IPS-15b (cell line): Measurements from ENCODE around the gene CPLANE2.
"Not testable (repeated sequence)": the region's sequence is repeated elsewhere in the genome, so short reads cannot be mapped to it uniquely, and the experiment has no call there.

ENCODE experiments used
- H3K27me3 ChIP-seq: one replicate; pipeline ENCODE4 v1.6.1; 2013; ENCODE audit warnings: low read length; ENCODE audit not compliant: control insufficient read depth, insufficient read depth
- H3K36me3 ChIP-seq: one replicate; pipeline ENCODE4 v1.6.1; 2013; ENCODE audit warnings: low read length; ENCODE audit not compliant: control insufficient read depth, insufficient read depth
- H3K4me1 ChIP-seq: one replicate; pipeline ENCODE4 v1.6.1; 2013; ENCODE audit warnings: mild to moderate bottlenecking, low read length; ENCODE audit not compliant: control insufficient read depth, insufficient read depth
- H3K4me3 ChIP-seq: one replicate; pipeline ENCODE4 v1.5.1; 2013; ENCODE audit warnings: low read depth, low read length
- H3K9ac ChIP-seq: one replicate; pipeline ENCODE4 v1.6.1; 2013; ENCODE audit warnings: low read depth, mild to moderate bottlenecking, low read length
- H3K9me3 ChIP-seq: one replicate; pipeline ENCODE4 v1.6.1; 2013; ENCODE audit warnings: mild to moderate bottlenecking, low read length; ENCODE audit not compliant: control insufficient read depth, insufficient read depth

Gene CPLANE2

GRCh38 chr1:16235944-16236510 is 956 bp downstream of the CPLANE2 start:
- Histone ChIP-seq H3K4me1 (peaks cover 6% of the 10 kb centered on the region), H3K27me3 (peaks cover 4% of the 10 kb centered on the region), H3K36me3 (no peaks in the 10 kb centered on the region), H3K9ac (no peak overlapping the region), H3K9me3 (no peaks in the 10 kb centered on the region), H3K4me3 (peak overlapping the region; percentile 89)

DNA sequence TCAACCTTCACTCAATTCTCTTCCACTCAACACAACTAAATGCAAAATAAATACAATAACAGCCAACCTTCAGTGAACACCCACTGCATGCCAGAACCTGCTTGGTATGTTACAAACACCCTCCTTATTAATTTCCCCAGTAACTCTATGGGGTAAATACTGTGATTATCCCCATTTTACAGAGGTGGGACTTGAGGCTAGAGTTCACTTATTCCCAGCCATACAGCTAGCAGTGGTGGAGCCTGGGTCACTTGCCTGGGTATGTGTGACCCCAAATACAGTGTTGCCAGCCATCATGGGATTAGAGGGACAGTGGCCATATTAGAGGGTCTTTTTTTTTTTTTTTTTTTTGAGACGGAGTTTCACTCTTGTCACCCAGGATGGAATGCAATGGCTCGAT is 1.6 kb downstream of the CPLANE2 start:
- Histone ChIP-seq H3K27me3 (peaks cover 4% of the 10 kb centered on the region), H3K9ac (no peak overlapping the region), H3K4me3 (no peak overlapping the region), H3K4me1 (peaks cover 6% of the 10 kb centered on the region), H3K36me3 (no peaks in the 10 kb centered on the region), H3K9me3 (no peaks in the 10 kb centered on the region)

GRCh38 chr1:16233431-16233830 is 3.6 kb downstream of the CPLANE2 start:
- H3K27me3 ChIP-seq, result peaks cover 14% of the 10 kb centered on the region
- no peaks in the 10 kb centered on the region for H3K9me3 ChIP-seq
- no peak overlapping the region for H3K9ac ChIP-seq
- no peak overlapping the region for H3K4me3 ChIP-seq
- H3K36me3 ChIP-seq, result no peaks in the 10 kb centered on the region
- H3K4me1 ChIP-seq, result peaks cover 8% of the 10 kb centered on the region

- H3K4me1 ChIP-seq, result peaks cover 4% of the 10 kb centered on the region
- H3K4me3 ChIP-seq, result no peak overlapping the region
- H3K9ac ChIP-seq, result no peak overlapping the region
- no peaks in the 10 kb centered on the region for H3K36me3 ChIP-seq
- no peaks in the 10 kb centered on the region for H3K9me3 ChIP-seq
- peaks cover 25% of the 10 kb centered on the region for H3K27me3 ChIP-seq
These were observed 4.7 kb downstream of the CPLANE2 start for GRCh38 chr1:16232316-16232710.

GRCh38 chr1:16231331-16232315 is 5.4 kb downstream of the CPLANE2 start:
- Histone ChIP-seq H3K27me3 (peaks cover 30% of the 10 kb centered on the region), H3K4me1 (peaks cover 3% of the 10 kb centered on the region), H3K9ac (no peak overlapping the region), H3K9me3 (no peaks in the 10 kb centered on the region), H3K36me3 (no peaks in the 10 kb centered on the region), H3K4me3 (no peak overlapping the region)

GRCh38 chr1:16230744-16231143 is 6.2 kb downstream of the CPLANE2 start:
- Histone ChIP-seq H3K9ac (no peak overlapping the region), H3K4me1 (peaks cover 7% of the 10 kb centered on the region), H3K36me3 (no peaks in the 10 kb centered on the region)

GRCh38 chr1:16229976-16230740 is 6.8 kb downstream of the CPLANE2 start:
- H3K36me3 ChIP-seq, result no peaks in the 10 kb centered on the region
- H3K4me1 ChIP-seq, result peaks cover 7% of the 10 kb centered on the region
- H3K9ac ChIP-seq, result no peak overlapping the region
- H3K4me3 ChIP-seq, result no peak overlapping the region
- peaks cover 41% of the 10 kb centered on the region for H3K27me3 ChIP-seq
- no peaks in the 10 kb centered on the region for H3K9me3 ChIP-seq

More at GRCh38 chr1:16230744-16231143, 6.2 kb downstream of the CPLANE2 start:
- Histone ChIP-seq H3K9me3 (no peaks in the 10 kb centered on the region), H3K27me3 (peaks cover 35% of the 10 kb centered on the region), H3K4me3 (no peak overlapping the region)

DNA sequence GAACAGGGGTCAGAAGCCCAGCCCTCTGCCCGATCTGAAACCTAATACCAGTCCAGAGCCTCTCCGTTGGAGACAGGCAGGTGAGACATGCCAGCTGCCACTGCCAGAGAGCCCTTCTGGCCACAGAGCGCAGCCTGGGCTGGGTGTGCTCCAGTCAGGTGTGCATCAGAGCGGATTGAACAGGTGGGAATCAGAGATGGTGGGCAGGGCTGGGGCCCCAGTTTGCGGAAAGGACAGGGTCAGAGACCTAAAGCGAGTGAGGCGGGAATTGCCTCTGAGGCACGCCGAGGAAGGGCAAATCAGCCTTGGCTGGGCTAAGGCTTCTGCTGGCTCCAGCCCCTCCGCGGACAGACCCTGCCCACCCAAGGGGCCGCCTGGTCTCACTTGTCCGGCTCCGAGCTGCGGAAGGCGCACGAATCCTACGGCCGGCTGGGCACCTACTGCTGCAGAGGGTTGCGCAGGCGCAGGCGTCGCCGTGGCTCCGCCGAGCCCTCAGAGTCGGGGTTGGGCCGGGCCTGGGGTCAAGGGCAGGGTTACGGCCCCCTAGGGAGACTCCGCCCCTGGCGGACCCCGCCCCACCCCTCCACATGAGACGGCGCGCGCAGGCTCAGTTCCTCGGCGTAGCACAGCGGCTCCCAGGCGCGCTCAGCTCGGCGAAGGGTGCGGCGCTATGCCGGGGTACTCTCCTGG is 10.3 kb downstream of the CPLANE2 start:
- H3K9me3 ChIP-seq, result no peaks in the 10 kb centered on the region
- H3K36me3 ChIP-seq, result no peaks in the 10 kb centered on the region
- peaks cover 7% of the 10 kb centered on the region for H3K4me1 ChIP-seq
- peak overlapping the region; percentile 73 for H3K4me3 ChIP-seq
- H3K9ac ChIP-seq, result peak overlapping the region; percentile 65
- peaks cover 50% of the 10 kb centered on the region for H3K27me3 ChIP-seq

DNA sequence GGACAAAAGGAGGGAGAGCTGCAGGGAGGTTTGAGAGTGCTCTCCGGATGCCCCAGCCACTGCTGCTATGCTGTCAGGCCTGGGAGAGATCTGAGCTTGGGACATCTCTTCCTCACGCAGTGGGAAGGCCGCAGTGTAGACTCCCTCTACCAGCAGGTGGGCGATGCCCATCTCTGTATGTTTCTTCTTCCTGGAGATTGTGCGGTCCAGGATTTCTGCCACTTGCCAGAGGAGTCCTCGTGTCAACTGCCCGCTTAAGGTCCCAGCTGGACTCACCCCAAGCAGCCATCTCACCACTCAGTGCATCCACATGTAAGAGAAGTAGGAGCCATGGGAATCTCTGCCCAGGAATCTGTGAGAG is 10.9 kb downstream of the CPLANE2 start:
- Histone ChIP-seq H3K9me3 (no peaks in the 10 kb centered on the region), H3K9ac (no peak overlapping the region), H3K27me3 (peaks cover 55% of the 10 kb centered on the region), H3K4me3 (peak overlapping the region; percentile 73), H3K36me3 (no peaks in the 10 kb centered on the region), H3K4me1 (peaks cover 7% of the 10 kb centered on the region)

- H3K4me3 ChIP-seq, result no peak overlapping the region
- peaks cover 7% of the 10 kb centered on the region for H3K4me1 ChIP-seq
- no peaks in the 10 kb centered on the region for H3K36me3 ChIP-seq
- H3K9ac ChIP-seq, result no peak overlapping the region
- H3K27me3 ChIP-seq, result peaks cover 55% of the 10 kb centered on the region
- H3K9me3 ChIP-seq, result no peaks in the 10 kb centered on the region
These were observed 12.5 kb downstream of the CPLANE2 start for GRCh38 chr1:16224472-16224871.

DNA sequence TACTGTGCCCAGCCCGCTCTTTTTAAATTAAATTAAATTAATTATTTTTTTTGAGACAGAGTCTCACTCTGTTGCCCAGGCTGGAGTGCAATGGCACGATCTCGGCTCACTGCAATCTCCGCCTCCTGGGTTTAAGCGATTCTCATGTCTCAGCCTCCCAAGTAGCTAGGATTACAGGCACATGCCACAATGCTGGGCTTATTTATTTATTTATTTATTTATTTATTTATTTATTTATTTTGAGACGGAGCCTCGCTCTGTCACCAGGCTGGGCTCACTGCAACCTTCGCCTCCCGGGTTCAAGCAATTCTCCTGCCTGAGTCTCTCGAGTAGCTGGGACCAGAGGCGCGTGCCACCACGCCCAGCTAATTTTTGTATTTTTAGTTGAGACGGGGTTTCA is 14.3 kb downstream of the CPLANE2 start:
- H3K9me3 ChIP-seq, H3K36me3 ChIP-seq, H3K4me1 ChIP-seq, H3K9ac ChIP-seq, H3K4me3 ChIP-seq: not testable (repeated sequence)
- peaks cover 45% of the 10 kb centered on the region for H3K27me3 ChIP-seq
